ENCODE results near the gene PDE7B.
A peak's percentile ranks its signal among the peaks of the same experiment; 100 is the strongest.
"Not testable (repeated sequence)": the region's sequence is repeated elsewhere in the genome, so short reads cannot be mapped to it uniquely, and the experiment has no call there.

PDE7B gene

DNA sequence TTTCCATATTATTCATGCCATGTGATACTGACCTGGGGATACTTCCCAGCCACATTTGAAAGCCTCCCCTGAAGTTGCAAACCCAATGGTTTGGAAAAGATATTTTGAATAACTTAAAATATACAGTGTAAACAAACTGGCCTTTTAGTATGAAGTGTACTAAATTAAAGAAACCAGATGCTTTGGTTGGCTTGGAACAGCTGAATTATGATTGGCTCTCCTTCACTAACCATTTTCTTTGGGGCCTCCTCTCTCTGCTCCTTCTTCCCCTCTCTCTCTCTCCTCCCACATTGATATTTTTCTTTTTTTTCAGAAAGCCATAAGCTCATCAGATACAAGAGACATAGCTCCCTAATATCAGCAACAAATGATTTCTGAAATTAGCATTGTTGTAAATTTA, 232.0 kb downstream of the PDE7B start:
- no peak for DNase-seq

GRCh38 chr6:136084403-136084802, 232.9 kb downstream of the PDE7B start:
- DNase-seq = no peak

GRCh38 chr6:136085370-136086115, 234.0 kb downstream of the PDE7B start:
- DNase-seq = no peak

- no peak for DNase-seq
Observed at GRCh38 chr6:136086686-136087085, 235.2 kb downstream of the PDE7B start.

- no peak for DNase-seq
Observed at GRCh38 chr6:136087986-136088385, 236.5 kb downstream of the PDE7B start.

DNA sequence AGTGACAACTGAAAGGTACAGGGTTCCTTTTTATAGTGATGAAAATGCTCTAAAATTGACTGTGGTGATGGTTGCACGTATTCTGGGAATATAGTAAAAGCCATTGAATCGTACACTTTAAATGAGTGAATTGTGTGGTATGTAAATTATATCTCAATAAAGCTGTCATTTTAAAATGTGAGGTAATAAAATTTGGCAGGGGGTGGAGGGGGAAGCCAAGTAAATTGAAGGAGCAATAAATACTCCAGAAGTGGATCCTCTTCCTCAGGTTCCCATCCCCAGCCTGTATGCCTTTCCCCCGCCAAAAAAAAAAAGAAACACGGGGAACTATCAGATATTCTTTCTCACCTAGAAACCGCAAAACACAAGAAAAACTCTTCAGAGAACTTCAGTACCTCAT, 237.2 kb downstream of the PDE7B start:
- DNase-seq = no peak

- DNase-seq = no peak
Observed at GRCh38 chr6:136089876-136090275, 238.4 kb downstream of the PDE7B start.

DNA sequence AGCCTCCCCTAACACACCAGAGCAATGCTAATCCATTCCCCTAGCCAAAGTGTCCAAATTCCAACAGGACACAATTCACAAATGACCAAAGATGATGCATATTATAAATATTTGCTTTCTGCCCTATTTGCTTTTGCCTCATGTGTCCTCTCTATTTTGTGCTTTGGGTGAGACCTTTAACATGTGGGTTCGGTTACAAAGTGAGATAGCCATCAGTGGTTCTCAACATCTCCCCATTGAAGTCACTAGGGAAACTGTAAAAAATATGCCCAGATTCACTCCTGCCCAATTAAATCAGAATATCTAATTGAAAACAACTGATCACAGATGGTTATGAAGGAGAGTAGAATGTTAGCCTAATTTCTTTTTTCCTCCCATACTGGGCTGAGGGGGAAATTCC, 239.4 kb downstream of the PDE7B start:
- no peak for DNase-seq

DNA sequence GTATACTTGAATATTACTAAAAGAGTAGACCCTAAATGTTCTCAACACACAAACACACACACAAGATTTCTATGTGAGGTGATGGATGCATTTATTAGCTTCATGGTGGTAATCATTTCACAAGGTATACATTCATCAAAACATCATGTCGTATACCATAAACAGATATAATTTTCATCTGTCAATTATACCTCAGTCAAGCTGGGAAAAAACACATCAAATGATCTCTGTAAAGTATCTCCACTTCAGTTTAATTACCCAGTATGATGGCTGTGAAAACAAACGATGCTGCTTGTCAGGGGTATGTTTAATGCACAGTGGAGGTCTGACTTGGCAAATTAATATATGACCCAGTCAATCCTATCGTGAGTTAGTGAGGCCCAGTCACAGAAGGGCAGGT, 241.4 kb downstream of the PDE7B start:
- no peak for DNase-seq

- DNase-seq = no peak
Observed at GRCh38 chr6:136093835-136094234, 242.3 kb downstream of the PDE7B start.

- no peak for DNase-seq
Observed at GRCh38 chr6:136094812-136095211, 243.3 kb downstream of the PDE7B start.

DNA sequence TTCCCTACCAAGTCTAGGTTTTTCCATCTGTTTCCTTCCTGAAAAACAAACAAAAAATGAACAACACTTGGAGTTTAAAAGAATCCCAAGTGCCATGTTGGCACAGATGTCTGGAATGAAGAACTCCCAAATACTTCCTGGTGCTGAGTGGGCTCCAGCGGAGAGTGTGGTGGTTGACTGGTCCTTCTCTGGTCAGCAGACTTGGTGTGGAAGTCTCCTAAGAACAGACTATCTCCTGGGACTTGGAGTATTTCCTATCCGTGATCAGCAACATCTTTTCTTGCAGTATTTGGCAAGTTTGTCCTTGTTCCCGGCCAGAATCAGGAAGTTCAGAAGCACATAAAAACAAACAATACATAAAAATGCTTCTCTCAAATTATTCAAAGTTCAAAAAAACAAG, 244.5 kb downstream of the PDE7B start:
- no peak for DNase-seq

- no peak for DNase-seq
Observed at GRCh38 chr6:136102991-136103688, 251.6 kb downstream of the PDE7B start.

- no peak for DNase-seq
Observed at GRCh38 chr6:136103763-136104311, 252.3 kb downstream of the PDE7B start.

- no peak for DNase-seq
Observed at GRCh38 chr6:136104556-136104955, 253.1 kb downstream of the PDE7B start.

DNA sequence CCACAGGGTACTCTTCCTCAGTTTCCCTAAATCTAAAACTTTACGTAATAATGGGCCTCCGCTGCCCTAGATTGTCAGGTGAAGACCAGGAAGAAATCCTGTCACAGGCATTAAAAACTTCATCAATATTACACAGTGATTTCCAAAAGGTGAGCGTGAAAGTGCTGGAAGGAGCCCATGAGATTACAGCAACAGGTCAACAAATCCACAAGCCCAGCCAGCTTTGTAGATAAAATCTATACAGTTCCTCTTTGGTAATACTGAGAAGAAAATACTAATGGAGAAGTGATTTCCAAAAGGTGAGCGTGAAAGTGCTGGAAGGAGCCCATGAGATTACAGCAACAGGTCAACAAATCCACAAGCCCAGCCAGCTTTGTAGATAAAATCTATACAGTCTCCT, 254.3 kb downstream of the PDE7B start:
- DNase-seq = not testable (repeated sequence)

DNA sequence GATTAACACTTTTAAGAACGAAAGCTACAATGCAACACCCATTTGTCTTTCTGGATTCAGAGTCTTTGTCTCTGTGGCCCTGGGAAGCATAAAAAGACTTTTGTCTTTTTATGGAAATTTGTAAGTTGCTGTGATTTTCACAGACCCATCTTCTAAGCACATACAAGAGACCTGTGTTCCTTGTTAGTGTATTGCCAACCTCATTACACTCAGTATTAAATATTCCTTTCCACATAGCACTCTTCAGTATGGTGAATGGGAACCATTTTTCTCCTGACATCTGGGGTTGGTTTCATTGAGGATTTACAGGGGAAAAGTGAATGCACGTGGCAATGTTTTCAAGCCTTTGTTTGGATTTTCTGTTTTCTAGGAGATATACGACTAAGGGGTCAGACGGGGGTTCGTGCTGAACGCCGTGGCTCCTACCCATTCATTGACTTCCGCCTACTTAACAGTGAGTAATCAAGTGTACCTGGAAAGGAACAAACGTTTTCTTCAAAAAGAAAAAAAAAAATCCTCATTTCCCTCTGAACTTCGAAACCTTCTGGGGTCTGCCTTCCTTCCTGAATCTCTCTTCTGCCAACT, 257.0 kb downstream of the PDE7B start:
- DNase-seq = no peak

DNA sequence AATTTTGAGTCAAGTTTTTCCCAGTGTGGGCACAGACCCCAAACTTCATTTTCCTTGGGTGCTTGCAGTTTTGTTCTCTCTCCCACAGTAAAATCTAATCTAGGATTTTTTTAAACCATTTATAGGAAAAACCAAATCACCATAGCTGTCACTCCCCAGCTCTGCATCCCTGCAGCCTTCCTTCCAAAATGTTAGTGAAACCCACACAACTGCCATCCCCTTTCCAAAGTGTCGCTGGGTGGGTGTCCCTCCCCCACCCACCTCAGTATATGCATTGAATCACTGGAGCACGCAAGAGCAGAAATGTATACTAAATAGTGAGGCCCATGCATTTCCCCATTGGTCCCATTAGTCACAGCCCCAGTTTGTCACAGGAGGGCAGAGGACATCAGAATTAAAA, 260.3 kb downstream of the PDE7B start:
- no peak for DNase-seq

- DNase-seq = no peak
Observed at GRCh38 chr6:136112262-136112661, 260.8 kb downstream of the PDE7B start.

GRCh38 chr6:136113736-136114173, 262.3 kb downstream of the PDE7B start:
- DNase-seq = peak; percentile 3 to 45

- DNase-seq = no peak
Observed at GRCh38 chr6:136114661-136115060, 263.2 kb downstream of the PDE7B start.

- no peak for DNase-seq
Observed at GRCh38 chr6:136115941-136116340, 264.4 kb downstream of the PDE7B start.

GRCh38 chr6:136117081-136117480, 265.6 kb downstream of the PDE7B start:
- DNase-seq = no peak

GRCh38 chr6:136118787-136119186, 267.3 kb downstream of the PDE7B start:
- DNase-seq = no peak

Measured in CD4-positive, alpha-beta T cell treated with Interleukin-4 for 1 hour (primary cell).